Keratinocyte (primary cell): ENCODE results near the gene NEBL. TPM values are rescaled to one million over a fixed set of nuclear protein-coding genes. Genes with fewer than 3 reads are reported as not detected.

Experiments used
- DNase-seq: peaks from one replicate; pipeline ENCODE4 v3.0.0-alpha.2; 2011; ENCODE audit warnings: low read depth, missing footprints, low spot score
- FAIRE-seq: peaks from 2 replicates; lab custom pipeline; 2011; peaks lifted over from hg19 to GRCh38; lab: Jason Lieb, UNC
- H2AFZ ChIP-seq: 2 replicates; pipeline ENCODE4 v1.6.0; 2012; ENCODE audit warnings: low read length, control low read depth, inconsistent platforms; ENCODE audit not compliant: control insufficient read depth
- H3K27ac ChIP-seq: 2 replicates; pipeline ENCODE4 v1.5.1; 2011; ENCODE audit warnings: low read length; ENCODE audit not compliant: control insufficient read depth, insufficient read depth
- H3K27me3 ChIP-seq: 3 replicates; pipeline ENCODE4 v1.6.0; 2011; ENCODE audit warnings: low read length; ENCODE audit not compliant: control insufficient read depth, insufficient read depth; ENCODE audit errors: extremely low read depth
- H3K36me3 ChIP-seq, 2 experiments: 2 replicates in 1 of 2; 3 replicates in 1 of 2; pipeline ENCODE4 v1.5.1; 2011; ENCODE audit warnings: low read length in 2 of 2, mild to moderate bottlenecking in 1 of 2; ENCODE audit not compliant: control insufficient read depth in 2 of 2, insufficient read depth in 2 of 2; ENCODE audit errors: extremely low read depth in 1 of 2
- H3K4me1 ChIP-seq: 3 replicates; pipeline ENCODE4 v1.5.1; 2011; ENCODE audit warnings: low read length; ENCODE audit not compliant: control insufficient read depth, insufficient read depth; ENCODE audit errors: extremely low read depth
- H3K4me2 ChIP-seq: 3 replicates; pipeline ENCODE4 v1.6.0; 2011; ENCODE audit warnings: low read depth, low read length; ENCODE audit not compliant: control insufficient read depth, insufficient read depth; ENCODE audit errors: extremely low read depth
- H3K4me3 ChIP-seq, 3 experiments: fragments of 200-600 bp in 1 of 3; sonication (generic) in 1 of 3; 2 replicates in 2 of 3; 3 replicates in 1 of 3; pipeline ENCODE4 v1.5.1; 2011 to 2016; ENCODE audit warnings: low read length in 3 of 3, mild to moderate bottlenecking in 3 of 3, control low read depth in 2 of 3, inconsistent platforms in 1 of 3, low read depth in 1 of 3, mixed read lengths in 1 of 3, mixed run types in 1 of 3, moderate library complexity in 1 of 3; ENCODE audit not compliant: control insufficient read depth in 2 of 3, insufficient read depth in 2 of 3; ENCODE audit errors: extremely low read depth in 1 of 3
- H3K79me2 ChIP-seq: 2 replicates; pipeline ENCODE4 v1.6.0; 2012; ENCODE audit warnings: low read length; ENCODE audit not compliant: control insufficient read depth, insufficient read depth
- H3K9ac ChIP-seq: 3 replicates; pipeline ENCODE4 v1.6.0; 2011; ENCODE audit warnings: low read length; ENCODE audit not compliant: control insufficient read depth, insufficient read depth; ENCODE audit errors: extremely low read depth
- H3K9me1 ChIP-seq: 3 replicates; pipeline ENCODE4 v1.6.0; 2011; ENCODE audit warnings: low read length; ENCODE audit not compliant: control insufficient read depth, insufficient read depth; ENCODE audit errors: extremely low read depth
- H3K9me3 ChIP-seq: 2 replicates; pipeline ENCODE4 v1.5.1; 2012; ENCODE audit warnings: low read depth, low read length; ENCODE audit not compliant: control insufficient read depth
- H4K20me1 ChIP-seq: 3 replicates; pipeline ENCODE4 v1.6.0; 2011; ENCODE audit warnings: low read length; ENCODE audit not compliant: control insufficient read depth, insufficient read depth; ENCODE audit errors: extremely low read depth
- EZH2 ChIP-seq: IDR thresholded peaks from one replicate; pipeline ENCODE4 v1.6.1; 2012; ENCODE audit warnings: inconsistent platforms, mild to moderate bottlenecking, low read length, moderate library complexity
- dilution Hi-C: fragments of 300-500 bp; cut with MboI; formaldehyde crosslinking; loops from one replicate; pipeline ENCODE4 v1.7.0; 2020; ENCODE audit warnings: low sequenced_read_pairs; ENCODE audit not compliant: extremely low pct_ligation_motif_present
- polyA plus RNA-seq, 5 experiments: library from polyadenylated mRNA; depleted of rRNA in 3 of 5; stranded (reverse) in 3 of 5; stranded (forward) in 1 of 5; unstranded in 1 of 5; fragments of >200 nt; gene quantifications; 1 replicate in 1 of 5; 2 replicates in 3 of 5; 3 replicates in 1 of 5; pipeline versions ENCODE4 v1.2.1 to v1.2.3, GENCODE V29; 2011 to 2012; ENCODE audit warnings: missing spikeins in 2 of 5, low read depth in 1 of 5, low replicate concordance in 1 of 5
- TF ChIP-seq, protein P1 (sequence below), 3 experiments: IDR thresholded peaks in 1 of 3; conservative IDR thresholded peaks in 1 of 3; optimal IDR thresholded peaks in 1 of 3; 2 replicates in 2 of 3; 3 replicates in 1 of 3; pipeline versions ENCODE3 to v1.5.1; 2011; ENCODE audit warnings: low read length in 3 of 3, mild to moderate bottlenecking in 3 of 3, moderate library complexity in 2 of 3, control low read depth in 1 of 3, inconsistent platforms in 1 of 3; ENCODE audit not compliant: insufficient read depth in 2 of 3; ENCODE audit errors: extremely low read depth in 1 of 3

The NEBL gene
- polyA plus RNA-seq, 1 donor (not counting 4 experiments of a cell fraction or from before 2014, with no cell fraction given): 4.5 TPM

DNA sequence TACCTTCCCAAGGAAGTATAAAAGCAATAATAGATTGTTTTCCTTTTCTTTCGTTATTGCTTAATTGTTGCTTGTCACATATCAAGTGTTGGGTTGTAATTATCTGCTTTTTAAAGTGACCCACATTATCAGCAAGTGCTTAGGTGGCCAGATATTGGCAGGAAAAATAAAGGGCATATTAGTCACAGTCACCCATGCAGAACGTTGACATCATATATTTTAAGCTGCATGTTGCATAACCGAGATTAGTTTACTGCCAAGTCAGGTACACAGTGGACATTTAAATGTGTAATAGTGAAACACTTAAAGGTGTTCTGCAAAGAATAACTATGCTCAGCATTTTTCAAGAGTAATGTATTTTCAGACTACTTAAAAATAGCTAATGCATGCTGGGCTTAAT lies 11.4 kb downstream of the NEBL start:
- dilution Hi-C loops: no loop called here
- DNase-seq: no peak

DNA sequence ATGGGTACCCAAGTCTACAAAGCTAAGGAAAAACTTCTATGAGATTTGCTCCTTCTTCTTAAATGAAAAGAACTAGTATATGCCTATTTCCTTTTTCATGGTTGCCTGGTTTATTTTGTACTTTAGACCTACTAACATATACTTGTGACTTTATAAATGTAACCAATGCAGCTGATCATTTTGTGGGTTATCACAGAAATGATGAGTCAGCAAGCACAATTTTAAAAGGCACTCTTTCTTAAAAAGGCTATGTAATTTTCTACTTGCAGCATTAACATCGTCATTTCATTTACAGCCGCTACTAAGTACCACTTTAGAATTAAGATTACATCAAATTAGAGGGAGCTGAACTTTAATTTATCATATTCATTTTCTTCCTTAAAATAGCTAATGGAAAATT lies 13.6 kb downstream of the NEBL start:
- Histone ChIP-seq H2AFZ (no peak overlapping the region), H3K36me3 (no peaks in the 10 kb centered on the region), H3K4me2 (no peak overlapping the region), H3K4me3 (no peak overlapping the region), H3K4me1 (no peaks in the 10 kb centered on the region), H3K79me2 (no peaks in the 10 kb centered on the region), H3K27me3 (no peaks in the 10 kb centered on the region), H3K9me1 (no peaks in the 10 kb centered on the region), H4K20me1 (no peaks in the 10 kb centered on the region), H3K27ac (no peak overlapping the region), H3K9me3 (no peaks in the 10 kb centered on the region), H3K9ac (no peak overlapping the region)
- dilution Hi-C loops: no loop called here
- DNase-seq (no peak), FAIRE-seq (no peak)
- TF ChIP-seq, protein P1, sequence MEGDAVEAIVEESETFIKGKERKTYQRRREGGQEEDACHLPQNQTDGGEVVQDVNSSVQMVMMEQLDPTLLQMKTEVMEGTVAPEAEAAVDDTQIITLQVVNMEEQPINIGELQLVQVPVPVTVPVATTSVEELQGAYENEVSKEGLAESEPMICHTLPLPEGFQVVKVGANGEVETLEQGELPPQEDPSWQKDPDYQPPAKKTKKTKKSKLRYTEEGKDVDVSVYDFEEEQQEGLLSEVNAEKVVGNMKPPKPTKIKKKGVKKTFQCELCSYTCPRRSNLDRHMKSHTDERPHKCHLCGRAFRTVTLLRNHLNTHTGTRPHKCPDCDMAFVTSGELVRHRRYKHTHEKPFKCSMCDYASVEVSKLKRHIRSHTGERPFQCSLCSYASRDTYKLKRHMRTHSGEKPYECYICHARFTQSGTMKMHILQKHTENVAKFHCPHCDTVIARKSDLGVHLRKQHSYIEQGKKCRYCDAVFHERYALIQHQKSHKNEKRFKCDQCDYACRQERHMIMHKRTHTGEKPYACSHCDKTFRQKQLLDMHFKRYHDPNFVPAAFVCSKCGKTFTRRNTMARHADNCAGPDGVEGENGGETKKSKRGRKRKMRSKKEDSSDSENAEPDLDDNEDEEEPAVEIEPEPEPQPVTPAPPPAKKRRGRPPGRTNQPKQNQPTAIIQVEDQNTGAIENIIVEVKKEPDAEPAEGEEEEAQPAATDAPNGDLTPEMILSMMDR (optimal IDR thresholded peaks at IDR 0.05 in 1 of 3, IDR thresholded peaks at IDR 0.05 in 1 of 3, conservative IDR thresholded peaks at IDR 0.05 in 1 of 3; ENCODE audit: extremely low read depth in 1 of 3, insufficient read depth in 2 of 3, low read length in 3 of 3): no peak
- no peak for TF ChIP-seq EZH2

More for the DNA sequence above, 11.4 kb downstream of the NEBL start:
- FAIRE-seq: no peak
- H3K4me3 ChIP-seq: no peak overlapping the region
- H3K9me1 ChIP-seq: no peaks in the 10 kb centered on the region
- no peaks in the 10 kb centered on the region for H3K79me2 ChIP-seq
- H3K9ac ChIP-seq: no peak overlapping the region
- no peaks in the 10 kb centered on the region for H3K27me3 ChIP-seq
- H3K36me3 ChIP-seq: no peaks in the 10 kb centered on the region
- H3K27ac ChIP-seq: no peak overlapping the region
- H3K4me2 ChIP-seq: no peak overlapping the region
- peaks cover 7% of the 10 kb centered on the region for H3K4me1 ChIP-seq
- H2AFZ ChIP-seq: no peak overlapping the region
- H3K9me3 ChIP-seq: no peaks in the 10 kb centered on the region
- H4K20me1 ChIP-seq: no peaks in the 10 kb centered on the region
- TF ChIP-seq, protein P1 (optimal IDR thresholded peaks at IDR 0.05 in 1 of 3, IDR thresholded peaks at IDR 0.05 in 1 of 3, conservative IDR thresholded peaks at IDR 0.05 in 1 of 3; ENCODE audit: extremely low read depth in 1 of 3, insufficient read depth in 2 of 3, low read length in 3 of 3): no peak
- no peak for TF ChIP-seq EZH2
